Osteoblast (primary cell): ENCODE measurements around the gene MAOB. TPM values are rescaled to one million over a fixed set of nuclear protein-coding genes. Genes with fewer than 3 reads are reported as not detected.

Experiments
- DNase-seq: peaks from one replicate; pipeline ENCODE4 v3.0.0; 2011; ENCODE audit warnings: low spot score, mixed read lengths; ENCODE audit not compliant: insufficient read length; ENCODE audit errors: missing footprints
- H2AFZ ChIP-seq: 2 replicates; pipeline ENCODE4 v1.6.0; 2011; ENCODE audit warnings: mild to moderate bottlenecking, low read length
- H3K27ac ChIP-seq: 2 replicates; pipeline ENCODE4 v1.5.1; 2011; ENCODE audit warnings: mild to moderate bottlenecking, low read depth, low read length, moderate library complexity
- H3K27me3 ChIP-seq: 2 replicates; pipeline ENCODE4 v1.6.0; 2012; ENCODE audit warnings: mild to moderate bottlenecking, control low read depth, inconsistent platforms, low read length, moderate library complexity; ENCODE audit not compliant: insufficient read depth
- H3K36me3 ChIP-seq: 2 replicates; pipeline ENCODE4 v1.5.1; 2011; ENCODE audit warnings: mild to moderate bottlenecking, low read length, control low read depth, moderate library complexity; ENCODE audit not compliant: insufficient read depth
- H3K4me1 ChIP-seq: 2 replicates; pipeline ENCODE4 v1.5.1; 2011; ENCODE audit warnings: mild to moderate bottlenecking, low read length, control low read depth, moderate library complexity; ENCODE audit not compliant: insufficient read depth
- H3K4me2 ChIP-seq: 2 replicates; pipeline ENCODE4 v1.6.0; 2011; ENCODE audit warnings: mild to moderate bottlenecking, low read length; ENCODE audit not compliant: insufficient read depth
- H3K4me3 ChIP-seq: fragments of 200-600 bp; sonication (generic); 3 replicates; pipeline ENCODE4 v1.5.1; 2012; ENCODE audit warnings: mild to moderate bottlenecking, low read length, inconsistent platforms; ENCODE audit not compliant: insufficient read depth
- H3K79me2 ChIP-seq: 2 replicates; pipeline ENCODE4 v1.6.0; 2012; ENCODE audit warnings: mild to moderate bottlenecking, low read length, control low read depth, inconsistent platforms; ENCODE audit not compliant: insufficient read depth
- H3K9me3 ChIP-seq: 2 replicates; pipeline ENCODE4 v1.5.1; 2011; ENCODE audit warnings: low read depth, low read length, control low read depth
- H4K20me1 ChIP-seq: 2 replicates; pipeline ENCODE4 v1.6.0; 2012; ENCODE audit warnings: mild to moderate bottlenecking, low read length, control low read depth; ENCODE audit not compliant: insufficient read depth
- CTCF ChIP-seq: IDR thresholded peaks from 2 replicates; pipeline ENCODE4 v1.5.1; 2011; ENCODE audit warnings: mild to moderate bottlenecking, low read depth, low read length, moderate library complexity; ENCODE audit errors: extremely low read depth
- total RNA-seq: library from RNA; depleted of rRNA; stranded (reverse); fragments of >200 nt; gene quantifications from 2 replicates; pipeline ENCODE4 v1.2.3, GENCODE V29; 2012

Gene MAOB
- total RNA-seq, 1 donor, result 0.72 TPM

- Histone ChIP-seq H4K20me1 (no peaks in the 10 kb centered on the region), H3K9me3 (no peaks in the 10 kb centered on the region), H3K36me3 (no peaks in the 10 kb centered on the region), H2AFZ (no peak overlapping the region), H3K4me1 (no peaks in the 10 kb centered on the region), H3K4me3 (no peak overlapping the region), H3K4me2 (no peak overlapping the region), H3K27me3 (peaks cover 19% of the 10 kb centered on the region), H3K79me2 (no peaks in the 10 kb centered on the region), H3K27ac (no peak overlapping the region)
- no peak for TF ChIP-seq CTCF
- DNase-seq, result no peak
Measured at GRCh38 chrX:43849173-43849572, 33.1 kb downstream of the MAOB start.

- no peak for DNase-seq
- no peak overlapping the region for H3K4me3 ChIP-seq
- no peak overlapping the region for H3K4me2 ChIP-seq
- no peaks in the 10 kb centered on the region for H3K4me1 ChIP-seq
- no peaks in the 10 kb centered on the region for H3K9me3 ChIP-seq
- no peaks in the 10 kb centered on the region for H3K36me3 ChIP-seq
- H3K27me3 ChIP-seq, result peaks cover 25% of the 10 kb centered on the region
- no peak overlapping the region for H3K27ac ChIP-seq
- no peaks in the 10 kb centered on the region for H3K79me2 ChIP-seq
- no peaks in the 10 kb centered on the region for H4K20me1 ChIP-seq
- H2AFZ ChIP-seq, result no peak overlapping the region
- TF ChIP-seq CTCF, result no peak
Measured at GRCh38 chrX:43847352-43847751, 34.9 kb downstream of the MAOB start.

- Histone ChIP-seq H3K79me2 (no peaks in the 10 kb centered on the region), H3K4me1 (no peaks in the 10 kb centered on the region), H3K4me2 (no peak overlapping the region), H2AFZ (no peak overlapping the region), H3K4me3 (no peak overlapping the region), H3K36me3 (no peaks in the 10 kb centered on the region), H3K9me3 (no peaks in the 10 kb centered on the region), H4K20me1 (no peaks in the 10 kb centered on the region), H3K27me3 (peaks cover 23% of the 10 kb centered on the region), H3K27ac (no peak overlapping the region)
- no peak for TF ChIP-seq CTCF
- no peak for DNase-seq
Measured at GRCh38 chrX:43846558-43846957, 35.7 kb downstream of the MAOB start.

DNA sequence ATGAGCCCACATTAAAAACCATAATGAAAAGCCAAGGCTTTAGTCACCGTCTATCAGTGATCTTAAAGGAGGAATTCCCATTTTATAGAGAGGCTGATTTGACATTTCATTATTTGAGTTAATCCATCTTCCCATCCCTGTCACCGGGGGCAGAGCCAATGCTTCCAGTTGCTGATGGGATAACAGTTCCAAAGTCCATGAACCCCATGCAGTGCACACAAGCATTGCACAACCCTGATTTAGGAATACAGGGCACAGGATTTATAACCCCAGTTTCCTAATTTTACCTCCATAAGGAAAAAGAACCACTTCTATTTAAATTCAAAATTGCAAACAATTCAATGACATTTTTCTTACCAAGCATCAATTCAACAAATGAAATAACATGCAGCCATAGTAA lies 36.5 kb downstream of the MAOB start:
- H3K27ac ChIP-seq, result no peak overlapping the region
- no peaks in the 10 kb centered on the region for H3K79me2 ChIP-seq
- peaks cover 25% of the 10 kb centered on the region for H3K27me3 ChIP-seq
- no peak for TF ChIP-seq CTCF
- no peaks in the 10 kb centered on the region for H3K36me3 ChIP-seq
- H3K9me3 ChIP-seq, result no peaks in the 10 kb centered on the region
- H4K20me1 ChIP-seq, result no peaks in the 10 kb centered on the region
- H3K4me2 ChIP-seq, result no peak overlapping the region
- no peaks in the 10 kb centered on the region for H3K4me1 ChIP-seq
- H3K4me3 ChIP-seq, result no peak overlapping the region
- H2AFZ ChIP-seq, result no peak overlapping the region
- no peak for DNase-seq
